Thoracic aorta (tissue), 2 donors: ENCODE results near the gene KCTD1. TPM values are rescaled to one million over a fixed set of nuclear protein-coding genes. Genes with fewer than 3 reads are reported as not detected.

ENCODE experiments used
- ATAC-seq: fragments of 150-250 bp; one replicate; pipeline ENCODE4 v1.8.0; 2017; ENCODE audit warnings: low read depth; ENCODE audit not compliant: insufficient number of reproducible peaks, low FRiP score
- DNase-seq: peaks from one replicate; pipeline ENCODE4 v3.0.0-alpha.2; 2020; ENCODE audit warnings: low spot score
- H3K27ac ChIP-seq, 2 donors: fragments of 200-600 bp; sonication (generic); 1 replicate in 1 of 2; 2 replicates in 1 of 2; pipeline ENCODE4 v1.5.1; 2016; ENCODE audit warnings: mild to moderate bottlenecking in 2 of 2, moderate library complexity in 2 of 2
- H3K27me3 ChIP-seq: fragments of 200-600 bp; sonication (generic); replicated peaks from 2 replicates; pipeline ENCODE4 v1.6.0; 2016; ENCODE audit warnings: mild to moderate bottlenecking; ENCODE audit not compliant: insufficient read depth
- H3K36me3 ChIP-seq: fragments of 200-600 bp; sonication (generic); one replicate; pipeline ENCODE4 v1.5.1; 2016
- H3K4me1 ChIP-seq, 2 donors: fragments of 200-600 bp; sonication (generic); 1 replicate in 1 of 2; 2 replicates in 1 of 2; pipeline versions ENCODE4 v1.5.1 to v1.6.0; 2016; ENCODE audit warnings: low read depth in 2 of 2, mild to moderate bottlenecking in 1 of 2; ENCODE audit not compliant: control insufficient read depth in 1 of 2
- H3K4me3 ChIP-seq: fragments of 200-600 bp; sonication (generic); 2 replicates; pipeline ENCODE4 v1.5.1; 2016; ENCODE audit warnings: mild to moderate bottlenecking
- H3K9me3 ChIP-seq: fragments of 200-600 bp; sonication (generic); 2 replicates; pipeline ENCODE4 v1.5.1; 2016
- CTCF ChIP-seq: fragments of 200-600 bp; sonication (generic); IDR thresholded peaks from one replicate; pipeline ENCODE4 v1.5.1; 2019; ENCODE audit warnings: antibody characterized with exemption
- total RNA-seq, 2 donors: library from RNA; depleted of rRNA; stranded (reverse); fragments of >200 nt; gene quantifications; one replicate each; pipeline versions ENCODE4 v1.1.0 to v1.2.3, GENCODE V29; 2016

The KCTD1 gene
- total RNA-seq, 2 donors from 2014 or later: 13.4 to 14.7 TPM

GRCh38 chr18:26575865-26576217 lies 27.5 kb upstream of the KCTD1 start:
- peaks cover 0 to 4% of the 10 kb centered on the region in 2 donors for H3K4me1 ChIP-seq
- no peak for TF ChIP-seq CTCF
- no peaks in the 10 kb centered on the region for H3K27me3 ChIP-seq
- no peak overlapping the region for H3K27ac ChIP-seq
- peak overlapping the region; percentile 76 for H3K4me3 ChIP-seq
- no peaks in the 10 kb centered on the region for H3K36me3 ChIP-seq
- no peak for ATAC-seq
- H3K9me3 ChIP-seq: no peaks in the 10 kb centered on the region
- DNase-seq: no peak

GRCh38 chr18:26574958-26575864 lies 26.9 kb upstream of the KCTD1 start:
- no peak for TF ChIP-seq CTCF
- no peak overlapping the region for H3K27ac ChIP-seq
- no peaks in the 10 kb centered on the region for H3K9me3 ChIP-seq
- no peaks in the 10 kb centered on the region for H3K36me3 ChIP-seq
- DNase-seq: no peak
- no peaks in the 10 kb centered on the region for H3K27me3 ChIP-seq
- peaks cover 0 to 4% of the 10 kb centered on the region in 2 donors for H3K4me1 ChIP-seq
- peak overlapping the region; percentile 76 for H3K4me3 ChIP-seq
- no peak for ATAC-seq

GRCh38 chr18:26568926-26569665 lies 20.7 kb upstream of the KCTD1 start:
- Histone ChIP-seq H3K36me3 (no peaks in the 10 kb centered on the region), H3K4me1 (no peaks in the 10 kb centered on the region), H3K9me3 (no peaks in the 10 kb centered on the region), H3K4me3 (no peak overlapping the region), H3K27me3 (no peaks in the 10 kb centered on the region), H3K27ac (no peak overlapping the region)
- TF ChIP-seq CTCF: no peak
- no peak for ATAC-seq
- DNase-seq: no peak

GRCh38 chr18:26568513-26568912 lies 20.2 kb upstream of the KCTD1 start:
- no peak for TF ChIP-seq CTCF
- no peaks in the 10 kb centered on the region for H3K36me3 ChIP-seq
- ATAC-seq (no peak), DNase-seq (no peak)
- H3K9me3 ChIP-seq: no peaks in the 10 kb centered on the region
- H3K4me1 ChIP-seq: no peaks in the 10 kb centered on the region
- H3K27me3 ChIP-seq: no peaks in the 10 kb centered on the region
- no peak overlapping the region for H3K4me3 ChIP-seq
- H3K27ac ChIP-seq: no peak overlapping the region

- DNase-seq: no peak
- no peaks in the 10 kb centered on the region for H3K4me1 ChIP-seq
- no peak for TF ChIP-seq CTCF
- no peaks in the 10 kb centered on the region for H3K36me3 ChIP-seq
- no peaks in the 10 kb centered on the region for H3K27me3 ChIP-seq
- no peak for ATAC-seq
- H3K9me3 ChIP-seq: no peaks in the 10 kb centered on the region
- H3K4me3 ChIP-seq: no peak overlapping the region
- no peak overlapping the region for H3K27ac ChIP-seq
Observed at GRCh38 chr18:26566874-26567555, 18.7 kb upstream of the KCTD1 start.
